Ovary (tissue), 9 donors: Measurements from ENCODE around the gene USP46. TPM values are rescaled to one million over a fixed set of nuclear protein-coding genes. Genes with fewer than 3 reads are reported as not detected.

ENCODE experiments used
- DNase-seq, 5 donors: peaks; one replicate each; pipeline ENCODE4 v3.0.0-alpha.2; 2019 to 2020
- H3K27ac ChIP-seq, 2 donors: fragments of 200-600 bp; one replicate each; pipeline versions ENCODE4 v1.5.1 to v1.8.0; 2019 to 2022
- H3K27me3 ChIP-seq: fragments of 200-600 bp; one replicate; pipeline ENCODE4 v1.8.0; 2022
- H3K36me3 ChIP-seq: fragments of 200-600 bp; sonication (generic); one replicate; pipeline ENCODE4 v1.5.1; 2019
- H3K4me1 ChIP-seq: one replicate; pipeline ENCODE4 v1.8.1; 2013; ENCODE audit warnings: mild to moderate bottlenecking, moderate library complexity; ENCODE audit not compliant: insufficient read depth
- H3K4me3 ChIP-seq: fragments of 200-600 bp; sonication (generic); one replicate; pipeline ENCODE4 v1.5.1; 2017
- H3K9me3 ChIP-seq, 2 donors: fragments of 200-600 bp in 1 of 2; sonication (generic) in 1 of 2; one replicate each; pipeline versions ENCODE4 v1.5.1 to v1.8.1; 2013 to 2019; ENCODE audit warnings: mild to moderate bottlenecking in 1 of 2, moderate library complexity in 1 of 2
- EP300 ChIP-seq: sonication (generic); formaldehyde crosslinking; IDR thresholded peaks from one replicate; pipeline ENCODE4 v1.6.1; 2017; ENCODE audit warnings: antibody characterized with exemption
- POLR2A ChIP-seq: fragments of 450-650 bp; IDR thresholded peaks from one replicate; pipeline ENCODE4 v1.6.1; 2017; ENCODE audit warnings: antibody characterized with exemption, mild to moderate bottlenecking, moderate library complexity
- WGBS, 3 donors: extraction: QIAGEN DNeasy Blood & Tissue Kit in 1 of 3; methylation state at CpG; one replicate each; pipeline versions ENCODE4 v1.1.5 to v1.1.7; 2013 to 2017; 5-methylcytosine and 5-hydroxymethylcytosine counted together
- intact Hi-C, 4 donors: fragments of 100-400 bp; cut with DNase I; formaldehyde crosslinking; loops; one replicate each; pipeline versions ENCODE4 v1.11.0 to v1.15.1; 2022 to 2023
- polyA plus RNA-seq, 2 donors: library from polyadenylated mRNA; stranded (reverse); fragments of 200-250 nt in 1 of 2; fragments of 350-450 nt in 1 of 2; fragmentation: Illumina TruSeq in 1 of 2; extraction: RNeasy Lipid Tissue Mini Kit (QIAGEN cat#74804) in 1 of 2; gene quantifications; one replicate each; pipeline ENCODE4 v1.2.3, GENCODE V29; 2013 to 2014
- total RNA-seq, 7 donors: library from RNA; depleted of rRNA in 2 of 7; stranded (reverse); fragments of >200 nt in 2 of 7; fragmentation: NEBNext Ultra II Directional in 3 of 7; extraction: Animal tissue kit (Norgen Biotek cat#: 25700) in 3 of 7; gene quantifications; one replicate each; pipeline versions ENCODE4 v1.1.0 to v1.2.4, GENCODE V29; 2016 to 2023
- TF ChIP-seq, protein P1 (sequence below), 3 donors: fragments of 450-650 bp in 2 of 3; fragments of 200-600 bp in 1 of 3; IDR thresholded peaks; one replicate each; pipeline versions ENCODE4 v1.5.1 to v1.8.0; 2016 to 2022; ENCODE audit warnings: antibody characterized with exemption in 3 of 3, mild to moderate bottlenecking in 1 of 3
- donor health status: DM: no; HTN: no; CAD: no; lungs with moderate emphysema.
- donor health status: DM: no; HTN: no; CAD: no.
- donor health status: Bipolar disorder and iron deficiency.
- donor health status: DM: yes; HTN: yes; CAD: no.
- donor health status: DM: no; HTN: no; CAD: no.
- donor health status: DM: yes; HTN: yes; CAD: no.

USP46 gene
- total and polyA plus RNA-seq, 9 donors: 7.6 to 51.6 (median 26.9) TPM

- no peak for DNase-seq
- peaks cover 2% of the 10 kb centered on the region for H3K4me1 ChIP-seq
- intact Hi-C loops: no loop called here
- WGBS, 3 donors: 79 to 92% (median 84%) methylated on average over 1 of the region's 1 CpG
- no peak overlapping the region for H3K27ac ChIP-seq
- TF ChIP-seq POLR2A (no peak), EP300 (no peak)
- TF ChIP-seq, protein P1, sequence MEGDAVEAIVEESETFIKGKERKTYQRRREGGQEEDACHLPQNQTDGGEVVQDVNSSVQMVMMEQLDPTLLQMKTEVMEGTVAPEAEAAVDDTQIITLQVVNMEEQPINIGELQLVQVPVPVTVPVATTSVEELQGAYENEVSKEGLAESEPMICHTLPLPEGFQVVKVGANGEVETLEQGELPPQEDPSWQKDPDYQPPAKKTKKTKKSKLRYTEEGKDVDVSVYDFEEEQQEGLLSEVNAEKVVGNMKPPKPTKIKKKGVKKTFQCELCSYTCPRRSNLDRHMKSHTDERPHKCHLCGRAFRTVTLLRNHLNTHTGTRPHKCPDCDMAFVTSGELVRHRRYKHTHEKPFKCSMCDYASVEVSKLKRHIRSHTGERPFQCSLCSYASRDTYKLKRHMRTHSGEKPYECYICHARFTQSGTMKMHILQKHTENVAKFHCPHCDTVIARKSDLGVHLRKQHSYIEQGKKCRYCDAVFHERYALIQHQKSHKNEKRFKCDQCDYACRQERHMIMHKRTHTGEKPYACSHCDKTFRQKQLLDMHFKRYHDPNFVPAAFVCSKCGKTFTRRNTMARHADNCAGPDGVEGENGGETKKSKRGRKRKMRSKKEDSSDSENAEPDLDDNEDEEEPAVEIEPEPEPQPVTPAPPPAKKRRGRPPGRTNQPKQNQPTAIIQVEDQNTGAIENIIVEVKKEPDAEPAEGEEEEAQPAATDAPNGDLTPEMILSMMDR (IDR thresholded peaks at IDR 0.05): no peak
- no peak overlapping the region for H3K4me3 ChIP-seq
- no peaks in the 10 kb centered on the region for H3K9me3 ChIP-seq
- no peaks in the 10 kb centered on the region for H3K36me3 ChIP-seq
- no peaks in the 10 kb centered on the region for H3K27me3 ChIP-seq
Measured at GRCh38 chr4:52648836-52649235, 10.3 kb downstream of the USP46 start.

DNA sequence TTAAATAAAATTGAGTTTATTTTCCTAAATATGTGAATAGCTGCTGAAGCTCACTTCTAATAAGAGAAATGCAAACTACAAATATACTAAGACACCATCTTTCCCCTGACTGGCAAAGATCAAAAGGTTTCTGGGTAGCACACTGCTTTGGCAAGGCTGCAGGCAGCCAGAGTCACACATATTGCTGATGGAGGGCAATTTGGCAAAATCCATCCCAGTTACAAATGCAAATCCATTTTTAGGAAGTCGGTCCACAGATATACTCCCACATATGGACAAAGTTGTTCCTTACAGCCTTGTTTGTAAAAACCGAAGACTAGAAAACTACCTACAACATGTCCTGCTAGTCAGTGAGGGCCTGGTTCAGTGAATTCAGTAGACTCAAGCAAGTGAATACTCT, 12.4 kb downstream of the USP46 start:
- Histone ChIP-seq H3K4me3 (no peak overlapping the region), H3K27me3 (no peaks in the 10 kb centered on the region), H3K9me3 (no peaks in the 10 kb centered on the region), H3K4me1 (peaks cover 9% of the 10 kb centered on the region), H3K36me3 (no peaks in the 10 kb centered on the region), H3K27ac (no peak overlapping the region)
- TF ChIP-seq EP300: no peak
- 47 to 54% (median 51%) methylated on average over 2 of the region's 2 CpGs for WGBS, 3 donors
- intact Hi-C loops: no loop called here
- no peak for DNase-seq

GRCh38 chr4:52646096-52646495, 13.0 kb downstream of the USP46 start:
- H3K4me3 ChIP-seq: no peak overlapping the region
- H3K9me3 ChIP-seq: no peaks in the 10 kb centered on the region
- H3K27ac ChIP-seq: no peak overlapping the region
- H3K4me1 ChIP-seq: peaks cover 9% of the 10 kb centered on the region
- WGBS, 3 donors: 28 to 46% (median 43%) methylated on average over 3 of the region's 3 CpGs
- no peaks in the 10 kb centered on the region for H3K27me3 ChIP-seq
- peak in 1 of 5 donors; percentile 27 for DNase-seq
- H3K36me3 ChIP-seq: no peaks in the 10 kb centered on the region
- TF ChIP-seq, protein P1 (IDR thresholded peaks at IDR 0.05): no peak
- TF ChIP-seq EP300 (no peak), POLR2A (no peak)
- intact Hi-C loops: no loop called here

GRCh38 chr4:52645300-52645699, 13.8 kb downstream of the USP46 start:
- Histone ChIP-seq H3K4me3 (no peak overlapping the region), H3K27me3 (no peaks in the 10 kb centered on the region), H3K36me3 (no peaks in the 10 kb centered on the region), H3K27ac (no peak overlapping the region), H3K9me3 (no peaks in the 10 kb centered on the region), H3K4me1 (peaks cover 13% of the 10 kb centered on the region)
- intact Hi-C loops: no loop called here
- no peak for DNase-seq
- TF ChIP-seq EP300 (no peak), POLR2A (no peak)
- TF ChIP-seq, protein P1 (IDR thresholded peaks at IDR 0.05): no peak

GRCh38 chr4:52643785-52644244, 15.3 kb downstream of the USP46 start:
- peak in 3 of 5 donors; percentile 15 to 53 (median 38) for DNase-seq
- Histone ChIP-seq H3K4me3 (no peak overlapping the region), H3K4me1 (peaks cover 13% of the 10 kb centered on the region), H3K36me3 (no peaks in the 10 kb centered on the region), H3K9me3 (no peaks in the 10 kb centered on the region), H3K27me3 (no peaks in the 10 kb centered on the region), H3K27ac (no peak overlapping the region)
- TF ChIP-seq POLR2A (no peak), EP300 (no peak)
- TF ChIP-seq, protein P1 (IDR thresholded peaks at IDR 0.05): no peak
- WGBS, 3 donors: 36 to 62% (median 57%) methylated on average over 4 of the region's 4 CpGs
- intact Hi-C loops: no loop called here
